AG09309 (cell line): Measurements from ENCODE around the gene BABAM1.
A peak's percentile ranks its signal among the peaks of the same experiment; 100 is the strongest.

Experiments used
- DNase-seq: peaks from one replicate; pipeline ENCODE4 v3.0.0-alpha.2; 2010; ENCODE audit warnings: low read depth
- H3K4me3 ChIP-seq: 2 replicates; pipeline ENCODE4 v1.5.1; 2011; ENCODE audit warnings: mild to moderate bottlenecking, low read depth, low read length, moderate library complexity; ENCODE audit not compliant: control insufficient read depth
- CTCF ChIP-seq: IDR thresholded peaks from 2 replicates; pipeline ENCODE4 v1.5.1; 2011; ENCODE audit warnings: mild to moderate bottlenecking, low read depth, low read length, inconsistent platforms; ENCODE audit not compliant: insufficient read depth, control insufficient read depth; ENCODE audit errors: missing control alignments

Gene BABAM1

DNA sequence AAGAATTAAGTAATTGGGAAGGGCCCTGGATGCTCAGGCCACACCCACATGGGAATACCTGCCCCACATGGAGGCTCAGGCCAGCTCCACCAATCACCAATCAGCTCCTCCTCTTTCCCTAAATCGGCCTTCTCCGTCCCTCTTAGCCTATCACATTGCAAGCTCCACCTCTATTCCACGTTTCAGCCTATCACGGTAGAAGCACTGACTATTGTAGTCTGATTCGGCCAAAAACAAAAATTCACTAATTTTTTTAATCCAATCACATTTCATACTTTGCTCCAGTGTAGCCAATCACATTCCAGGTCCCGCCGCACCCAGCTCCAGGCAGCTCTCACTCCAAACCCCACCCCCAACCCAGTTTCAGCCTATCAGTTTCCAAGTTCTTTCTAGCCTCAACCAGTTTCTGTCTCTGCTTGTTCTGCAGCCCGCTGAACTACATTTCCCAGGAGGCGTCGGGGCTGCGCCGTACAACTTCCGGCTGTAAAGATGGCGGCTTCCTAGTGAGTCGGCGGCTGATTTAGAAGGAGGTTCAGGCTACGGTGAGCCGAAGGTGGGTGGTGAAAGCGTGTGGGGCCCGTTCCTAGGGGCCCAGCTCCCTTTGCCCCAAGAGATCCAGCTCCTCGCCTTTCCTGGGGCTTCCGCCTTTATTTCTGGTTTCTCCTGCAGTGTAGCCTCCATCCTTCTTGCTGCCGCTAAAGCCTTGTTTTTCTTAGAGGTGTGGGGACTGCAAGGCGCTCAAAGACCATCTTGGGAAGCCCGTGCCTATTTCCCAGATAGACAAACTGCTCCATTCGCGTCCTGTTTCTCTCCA is at the start of gene BABAM1:
Gene BABAM1 (plus strand): TSS at position 469 of the 814 bp plus-strand sequence. CDS start 1,364 bp downstream, outside the sequence.
- peak within 1 kb of the TSS; percentile 90 for H3K4me3 ChIP-seq
- peak; percentile 99 for DNase-seq
- TF ChIP-seq CTCF = no peak

DNA sequence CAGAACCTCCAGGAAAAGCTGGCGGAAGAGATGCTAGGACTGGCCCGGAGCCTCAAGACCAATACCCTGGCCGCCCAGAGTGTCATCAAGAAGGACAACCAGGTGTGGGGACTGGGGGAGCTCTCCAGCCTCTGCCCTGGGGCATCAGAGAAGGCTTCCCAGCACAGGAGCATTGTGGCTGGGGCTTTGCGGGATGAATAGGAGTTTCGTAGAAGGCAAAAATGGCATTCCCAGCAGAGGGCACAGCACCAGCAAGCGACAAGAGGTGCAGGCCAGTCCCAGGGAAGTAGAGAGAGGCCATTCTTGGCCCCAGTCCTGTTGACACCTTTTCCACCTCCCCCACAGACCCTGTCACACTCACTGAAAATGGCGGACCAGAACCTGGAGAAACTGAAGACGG is 48.0 kb upstream of the BABAM1 start:
- no peak for DNase-seq
- no peak overlapping the region for H3K4me3 ChIP-seq
- TF ChIP-seq CTCF = no peak

DNA sequence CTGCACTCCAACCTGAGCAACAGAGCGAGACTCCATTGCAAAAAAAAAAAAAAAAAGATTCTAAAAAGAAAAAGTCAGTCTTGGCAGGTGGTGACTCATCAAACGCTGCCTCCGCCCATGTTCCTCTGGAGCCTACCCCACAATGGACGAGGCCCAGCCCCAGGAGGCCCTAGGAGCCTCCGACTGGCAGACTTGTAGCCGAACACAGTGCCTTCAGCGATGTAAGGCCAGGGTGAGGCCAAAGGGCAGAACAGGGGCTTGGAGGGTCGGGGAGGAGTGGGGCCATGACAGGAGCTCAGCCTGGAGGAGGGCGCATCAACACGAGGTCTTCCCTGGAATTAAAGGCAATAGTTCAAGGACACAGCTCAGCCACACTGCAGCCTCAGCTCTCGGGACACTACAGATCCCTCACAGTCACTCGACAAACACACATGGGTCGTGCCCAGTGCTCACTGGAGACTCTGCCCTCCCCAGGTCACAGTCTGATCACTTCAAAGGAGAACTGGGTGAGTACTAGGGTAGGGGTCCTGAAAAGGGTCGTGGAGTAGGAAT is 47.0 kb upstream of the BABAM1 start:
- peak; percentile 14 for DNase-seq
- no peak for TF ChIP-seq CTCF
- no peak overlapping the region for H3K4me3 ChIP-seq

GRCh38 chr19:17225053-17225452 is 42.2 kb upstream of the BABAM1 start:
- H3K4me3 ChIP-seq = no peak overlapping the region
- DNase-seq = no peak
- no peak for TF ChIP-seq CTCF

GRCh38 chr19:17226002-17226933 is 41.0 kb upstream of the BABAM1 start, which contains the start of gene OCEL1:
OCEL1 (plus strand) TSS chr19:17226226; CDS start chr19:17226248, 22 bp downstream.
- TF ChIP-seq CTCF = no peak
- peak; percentile 85 for DNase-seq
- H3K4me3 ChIP-seq = peak within 1 kb of the TSS; percentile 78

- TF ChIP-seq CTCF = no peak
- DNase-seq = no peak
- no peak overlapping the region for H3K4me3 ChIP-seq
Observed at GRCh38 chr19:17227798-17228367, 39.4 kb upstream of the BABAM1 start.
